ENCODE results near the gene PCK2.

GRCh38 chr14:24082411-24083080 lies 11.6 kb upstream of the PCK2 start:
- TF ChIP-seq CTCF (conservative IDR thresholded peaks at IDR 0.05; ENCODE audit: low read length) (no peak), EZH2phosphoT487 (IDR thresholded peaks at IDR 0.05; ENCODE audit: borderline replicate concordance) (no peak)

All from Loucy (cell line).